Karpas-422 (cell line): ENCODE results near the gene UBL7. TPM values are rescaled to one million over a fixed set of nuclear protein-coding genes. Genes with fewer than 3 reads are reported as not detected.

Experiments used
- DNase-seq: peaks from one replicate; pipeline ENCODE4 v3.0.0-alpha.2; 2015
- H2AFZ ChIP-seq: fragments of 200-600 bp; sonication (generic); 2 replicates; pipeline ENCODE4 v1.6.1; 2014; ENCODE audit warnings: antibody characterized with exemption, low read length, mixed read lengths
- H3K27ac ChIP-seq: fragments of 200-600 bp; sonication (generic); 2 replicates; pipeline ENCODE4 v1.5.1; 2014; ENCODE audit warnings: mild to moderate bottlenecking, low read length, moderate library complexity
- H3K27me3 ChIP-seq: fragments of 200-600 bp; sonication (generic); 2 replicates; pipeline ENCODE4 v1.6.1; 2014; ENCODE audit warnings: low read length, mixed read lengths
- H3K36me3 ChIP-seq: fragments of 200-600 bp; sonication (generic); 2 replicates; pipeline ENCODE4 v1.6.1; 2014; ENCODE audit warnings: low read length, mixed read lengths; ENCODE audit not compliant: insufficient read depth
- H3K4me1 ChIP-seq: fragments of 200-600 bp; sonication (generic); 2 replicates; pipeline ENCODE4 v1.6.1; 2014; ENCODE audit warnings: mild to moderate bottlenecking, low read length, mixed read lengths
- H3K4me2 ChIP-seq: fragments of 200-600 bp; sonication (generic); 2 replicates; pipeline ENCODE4 v1.6.1; 2014; ENCODE audit warnings: low read length, low read depth, mild to moderate bottlenecking; ENCODE audit not compliant: poor library complexity, severe bottlenecking
- H3K4me3 ChIP-seq: fragments of 200-600 bp; sonication (generic); 2 replicates; pipeline ENCODE4 v1.5.1; 2014; ENCODE audit warnings: mild to moderate bottlenecking, antibody characterized with exemption, low read length, mixed read lengths
- H3K79me2 ChIP-seq: fragments of 200-600 bp; sonication (generic); 2 replicates; pipeline ENCODE4 v1.6.1; 2014; ENCODE audit warnings: mild to moderate bottlenecking, low read length, mixed read lengths
- H3K9ac ChIP-seq: fragments of 200-600 bp; sonication (generic); 2 replicates; pipeline ENCODE4 v1.6.0; 2014; ENCODE audit warnings: low read length
- H3K9me2 ChIP-seq: fragments of 200-600 bp; sonication (generic), shearing (Covaris generic); replicated peaks from 2 replicates; pipeline ENCODE4 v1.6.0; 2014; ENCODE audit warnings: mild to moderate bottlenecking, low read length, moderate library complexity; ENCODE audit not compliant: insufficient read depth
- H3K9me3 ChIP-seq: fragments of 300-700, 200-600 bp; sonication (generic); 2 replicates; pipeline ENCODE4 v1.6.1; 2014; ENCODE audit warnings: low read length, mixed read lengths
- H4K20me1 ChIP-seq: fragments of 200-600 bp; sonication (generic); 2 replicates; pipeline ENCODE4 v1.6.1; 2014; ENCODE audit warnings: mild to moderate bottlenecking, antibody characterized with exemption, low read length, low read depth; ENCODE audit not compliant: insufficient read depth
- total RNA-seq: library from RNA; depleted of rRNA; stranded (reverse); fragments of >200 nt; shearing (Covaris generic); gene quantifications from 2 replicates; pipeline ENCODE4 v1.2.3, GENCODE V29; 2014; ENCODE audit warnings: low replicate concordance

Gene UBL7
- total RNA-seq, 1 experiment from 2014 or later, result 84.2 TPM

GRCh38 chr15:74420193-74420905, 40.6 kb downstream of the UBL7 start:
- Histone ChIP-seq H3K27ac (no peak overlapping the region), H3K36me3 (no peaks in the 10 kb centered on the region; the same call in 1 of the 2 replicates), H3K9ac (no peak overlapping the region), H3K79me2 (peaks cover 5% of the 10 kb centered on the region; the same call in 1 of the 2 replicates), H3K9me3 (no peaks in the 10 kb centered on the region), H3K4me1 (peaks cover 85% of the 10 kb centered on the region), H3K27me3 (no peaks in the 10 kb centered on the region), H3K9me2 (no peaks in the 10 kb centered on the region), H3K4me2 (no peak overlapping the region), H4K20me1 (peaks cover 66% of the 10 kb centered on the region), H3K4me3 (no peak overlapping the region), H2AFZ (no peak overlapping the region)
- DNase-seq, result no peak

- Histone ChIP-seq H3K79me2 (peaks cover 5% of the 10 kb centered on the region; the same call in 1 of the 2 replicates), H3K36me3 (no peaks in the 10 kb centered on the region; the same call in 1 of the 2 replicates)
Observed at GRCh38 chr15:74419432-74419831, 41.5 kb downstream of the UBL7 start.

GRCh38 chr15:74418575-74419338, 42.2 kb downstream of the UBL7 start:
- no peak overlapping the region for H3K27ac ChIP-seq
- peaks cover 84% of the 10 kb centered on the region for H3K4me1 ChIP-seq
- no peaks in the 10 kb centered on the region for H3K9me2 ChIP-seq
- H3K9ac ChIP-seq, result no peak overlapping the region
- H4K20me1 ChIP-seq, result peaks cover 58% of the 10 kb centered on the region
- H3K36me3 ChIP-seq, result no peaks in the 10 kb centered on the region; the same call in 1 of the 2 replicates
- no peaks in the 10 kb centered on the region for H3K9me3 ChIP-seq
- no peak overlapping the region for H2AFZ ChIP-seq
- H3K27me3 ChIP-seq, result no peaks in the 10 kb centered on the region
- peaks cover 5% of the 10 kb centered on the region; the same call in 1 of the 2 replicates for H3K79me2 ChIP-seq
- H3K4me3 ChIP-seq, result no peak overlapping the region
- DNase-seq, result no peak
- no peak overlapping the region for H3K4me2 ChIP-seq

More at GRCh38 chr15:74419432-74419831, 41.5 kb downstream of the UBL7 start:
- H3K9ac ChIP-seq, result no peak overlapping the region
- H3K4me1 ChIP-seq, result peaks cover 87% of the 10 kb centered on the region
- no peaks in the 10 kb centered on the region for H3K27me3 ChIP-seq
- no peak overlapping the region for H3K27ac ChIP-seq
- no peak for DNase-seq
- no peaks in the 10 kb centered on the region for H3K9me2 ChIP-seq
- H3K9me3 ChIP-seq, result no peaks in the 10 kb centered on the region
- H3K4me2 ChIP-seq, result no peak overlapping the region
- H2AFZ ChIP-seq, result no peak overlapping the region
- no peak overlapping the region for H3K4me3 ChIP-seq
- peaks cover 58% of the 10 kb centered on the region for H4K20me1 ChIP-seq

DNA sequence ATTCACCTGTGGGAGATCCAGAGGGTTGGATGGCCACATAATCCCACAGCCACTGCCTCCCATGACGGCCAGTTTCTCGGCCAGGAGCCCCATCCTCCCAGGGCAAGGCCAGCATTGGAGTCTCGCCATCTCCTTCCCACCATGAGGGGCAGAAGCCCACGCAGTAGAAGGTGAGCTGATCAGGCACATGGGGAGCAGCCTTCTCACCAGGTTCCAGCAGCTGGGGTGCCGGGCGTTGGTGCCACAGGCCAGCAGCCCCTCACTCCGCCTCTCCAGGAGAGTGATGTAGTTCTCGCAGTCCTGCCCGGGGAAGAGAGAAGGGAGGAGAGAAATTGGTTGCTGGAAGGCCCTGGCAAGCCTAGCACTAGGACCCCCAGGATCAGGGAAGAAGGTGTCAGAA, 43.3 kb downstream of the UBL7 start:
- no peak overlapping the region for H2AFZ ChIP-seq
- H3K4me1 ChIP-seq, result peaks cover 84% of the 10 kb centered on the region
- H3K79me2 ChIP-seq, result no peaks in the 10 kb centered on the region
- H3K9me3 ChIP-seq, result no peaks in the 10 kb centered on the region
- peaks cover 57% of the 10 kb centered on the region; the same call in 1 of the 2 replicates for H4K20me1 ChIP-seq
- H3K9me2 ChIP-seq, result no peaks in the 10 kb centered on the region
- H3K9ac ChIP-seq, result no peak overlapping the region
- no peaks in the 10 kb centered on the region for H3K27me3 ChIP-seq
- H3K4me3 ChIP-seq, result no peak overlapping the region
- no peaks in the 10 kb centered on the region; the same call in 1 of the 2 replicates for H3K36me3 ChIP-seq
- no peak for DNase-seq
- no peak overlapping the region for H3K4me2 ChIP-seq
- no peak overlapping the region for H3K27ac ChIP-seq

DNA sequence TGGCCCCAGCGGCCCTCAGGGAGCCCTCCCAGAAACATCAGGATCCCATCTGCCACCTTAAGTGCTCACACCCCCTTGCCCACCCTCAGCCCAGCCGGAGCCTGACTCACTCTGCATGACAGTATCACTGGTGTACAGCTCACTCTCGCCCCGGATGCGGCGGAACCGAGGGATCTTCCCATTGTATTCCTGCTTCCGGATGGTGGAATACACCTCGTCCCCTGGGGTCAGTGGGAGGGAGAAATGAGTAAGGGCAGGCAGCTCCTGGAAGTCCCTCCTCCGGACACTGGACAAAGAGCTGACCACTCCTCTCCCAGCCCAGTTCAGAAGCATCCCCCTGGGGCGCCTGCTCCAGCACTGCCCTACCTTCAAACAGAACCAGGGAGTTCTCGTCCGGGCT, 43.7 kb downstream of the UBL7 start:
- DNase-seq, result no peak
- no peak overlapping the region for H3K9ac ChIP-seq
- no peaks in the 10 kb centered on the region; the same call in 1 of the 2 replicates for H3K36me3 ChIP-seq
- H3K4me3 ChIP-seq, result no peak overlapping the region
- no peaks in the 10 kb centered on the region for H3K9me2 ChIP-seq
- no peak overlapping the region for H3K27ac ChIP-seq
- H3K4me1 ChIP-seq, result peaks cover 84% of the 10 kb centered on the region
- peaks cover 53% of the 10 kb centered on the region; the same call in 1 of the 2 replicates for H4K20me1 ChIP-seq
- H2AFZ ChIP-seq, result no peak overlapping the region
- no peaks in the 10 kb centered on the region for H3K79me2 ChIP-seq
- no peaks in the 10 kb centered on the region for H3K9me3 ChIP-seq
- H3K4me2 ChIP-seq, result no peak overlapping the region
- H3K27me3 ChIP-seq, result no peaks in the 10 kb centered on the region

- Histone ChIP-seq H4K20me1 (peaks cover 43% of the 10 kb centered on the region; the same call in 1 of the 2 replicates), H3K79me2 (no peaks in the 10 kb centered on the region), H3K27me3 (no peaks in the 10 kb centered on the region), H3K4me3 (no peak overlapping the region), H3K9ac (no peak overlapping the region), H3K9me2 (no peaks in the 10 kb centered on the region), H2AFZ (no peak overlapping the region), H3K9me3 (no peaks in the 10 kb centered on the region), H3K27ac (peak overlapping the region; percentile 48; the same call in 1 of the 2 replicates), H3K36me3 (peaks cover 2% of the 10 kb centered on the region; the same call in 1 of the 2 replicates), H3K4me1 (peaks cover 85% of the 10 kb centered on the region), H3K4me2 (no peak overlapping the region)
- no peak for DNase-seq
Observed at GRCh38 chr15:74415966-74416916, 44.7 kb downstream of the UBL7 start.

DNA sequence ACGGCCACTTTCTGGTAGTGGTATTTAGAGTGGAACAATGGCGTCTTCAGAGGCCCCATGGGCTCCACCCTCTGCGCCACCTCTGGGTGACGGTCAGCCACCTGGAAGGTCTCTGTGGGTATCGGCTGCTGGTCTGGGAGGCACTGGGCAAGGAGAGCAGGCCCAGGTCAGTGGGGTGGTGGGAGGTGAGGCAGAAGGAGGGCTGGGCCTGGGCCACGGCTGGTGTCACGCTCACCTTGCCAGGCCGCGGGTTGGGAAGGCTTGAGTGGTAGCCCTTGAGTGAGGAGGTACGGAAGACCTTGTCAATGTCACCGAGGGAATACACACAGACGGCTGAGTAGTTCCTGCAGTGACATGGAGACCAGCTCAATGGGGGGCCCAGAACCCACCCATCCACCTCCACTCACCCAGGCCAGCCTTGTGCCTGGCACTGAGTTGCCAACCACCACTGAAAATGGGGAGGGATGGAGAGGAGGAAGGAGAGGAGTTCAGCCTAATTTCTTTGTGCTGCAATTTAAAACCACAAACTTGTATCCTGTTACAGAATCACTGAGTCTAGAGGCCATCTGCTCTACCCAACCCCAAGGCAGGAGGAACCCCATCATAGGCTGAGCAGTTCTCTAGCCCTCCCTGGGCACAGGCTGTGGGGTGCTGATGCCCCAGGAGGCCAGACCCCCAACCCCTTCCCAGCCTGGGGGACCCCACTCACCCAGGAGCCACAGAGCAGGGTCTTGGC, 46.2 kb downstream of the UBL7 start:
- Histone ChIP-seq H3K4me1 (peaks cover 92% of the 10 kb centered on the region), H3K27me3 (no peaks in the 10 kb centered on the region), H3K9ac (0 out of 2 replicates have a peak overlapping the region, but pooled peaks have one; percentile 11), H3K79me2 (no peaks in the 10 kb centered on the region), H3K9me3 (no peaks in the 10 kb centered on the region), H3K9me2 (no peaks in the 10 kb centered on the region), H3K4me3 (no peak overlapping the region), H3K27ac (peak overlapping the region; percentile 48), H3K36me3 (peaks cover 9% of the 10 kb centered on the region; the same call in 1 of the 2 replicates), H2AFZ (no peak overlapping the region), H4K20me1 (peaks cover 36% of the 10 kb centered on the region; the same call in 1 of the 2 replicates), H3K4me2 (no peak overlapping the region)
- DNase-seq, result no peak
